CD4-positive, alpha-beta T cell (primary cell): ENCODE data around the gene CCDC9. TPM values are rescaled to one million over a fixed set of nuclear protein-coding genes. Genes with fewer than 3 reads are reported as not detected.

Experiments
- ATAC-seq: fragments of 200-7000 bp; cut with Tn5 transposase; one replicate; pipeline ENCODE4 v1.10.0; 2022; ENCODE audit warnings: mild to moderate bottlenecking; ENCODE audit not compliant: poor library complexity
- CTCF ChIA-PET: fragments of 350-600 bp; sonication (Branson Sonifier 250); formaldehyde crosslinking; loops from one replicate; lab custom pipeline; 2021; ENCODE audit warnings: antibody characterized with exemption, inconsistent platforms; lab: Charles Lee
- POLR2A ChIA-PET: fragments of 350-600 bp; sonication (Branson Sonifier 250); formaldehyde crosslinking; loops from one replicate; lab custom pipeline; 2021; ENCODE audit warnings: antibody characterized with exemption, inconsistent platforms; lab: Charles Lee
- DNase-seq, 14 experiments: peaks; one replicate each; pipeline ENCODE4 v3.0.0-alpha.2; 2013 to 2020; ENCODE audit warnings: mixed read lengths in 2 of 14
- H3K27ac ChIP-seq, 2 donors: one replicate each; pipeline versions ENCODE4 v1.5.1 to v1.7.0; 2013; ENCODE audit warnings: low read length in 2 of 2, low read depth in 1 of 2, mild to moderate bottlenecking in 1 of 2
- H3K27me3 ChIP-seq, 2 experiments: 1 replicate in 1 of 2; 2 replicates in 1 of 2; pipeline versions ENCODE4 v1.6.1 to v1.7.0; 2013; ENCODE audit warnings: low read length in 2 of 2, control low read depth in 1 of 2, mild to moderate bottlenecking in 1 of 2, moderate library complexity in 1 of 2; ENCODE audit not compliant: insufficient read depth in 2 of 2, control insufficient read depth in 1 of 2
- H3K36me3 ChIP-seq: one replicate; pipeline ENCODE4 v1.6.1; 2013; ENCODE audit warnings: low read length, control low read depth; ENCODE audit not compliant: insufficient read depth
- H3K4me1 ChIP-seq: one replicate; pipeline ENCODE4 v1.6.1; 2013; ENCODE audit warnings: low read length, control low read depth; ENCODE audit not compliant: insufficient read depth
- H3K4me3 ChIP-seq: one replicate; pipeline ENCODE4 v1.5.1; 2013; ENCODE audit warnings: mild to moderate bottlenecking, low read length, moderate library complexity
- H3K9me3 ChIP-seq, 2 experiments: 1 replicate in 1 of 2; 2 replicates in 1 of 2; pipeline versions ENCODE4 v1.6.1 to v1.7.0; 2013; ENCODE audit warnings: low read length in 2 of 2, mild to moderate bottlenecking in 2 of 2, control low read depth in 1 of 2, moderate library complexity in 1 of 2; ENCODE audit not compliant: control insufficient read depth in 1 of 2, insufficient read depth in 1 of 2
- H3K27ac Mint-ChIP-seq: one replicate; pipeline ENCODE4 v1.8.0; 2020; ENCODE audit warnings: mixed read lengths
- H3K27me3 Mint-ChIP-seq: one replicate; pipeline ENCODE4 v1.8.0; 2021; ENCODE audit warnings: mixed read lengths
- H3K36me3 Mint-ChIP-seq: one replicate; pipeline ENCODE4 v1.8.0; 2021; ENCODE audit warnings: low read depth, mixed read lengths
- H3K4me1 Mint-ChIP-seq: one replicate; pipeline ENCODE4 v1.8.0; 2021; ENCODE audit warnings: low read depth, mixed read lengths
- H3K4me3 Mint-ChIP-seq: one replicate; pipeline ENCODE4 v1.8.0; 2020; ENCODE audit warnings: mild to moderate bottlenecking, mixed read lengths
- H3K9me3 Mint-ChIP-seq: one replicate; pipeline ENCODE4 v1.8.0; 2020; ENCODE audit warnings: mixed read lengths
- intact Hi-C, 2 experiments: fragments of 100-400 bp; cut with DNase I in 1 of 2; cut with micrococcal nuclease in 1 of 2; formaldehyde crosslinking; loops; one replicate each; pipeline versions ENCODE4 v1.15.1 to v1.9.0; 2023 to 2025; cut with DNase I, micrococcal nuclease
- total RNA-seq, 174 experiments: library from RNA in 2 of 174; stranded (reverse) in 2 of 174; gene quantifications; one replicate each; pipeline ENCODE4 v1.2.3 and lab custom pipeline; 2021 to 2026
- TF ChIP-seq, protein P1 (sequence below): fragments of 200-600 bp; IDR thresholded peaks from one replicate; pipeline ENCODE4 v1.8.0; 2022; ENCODE audit warnings: antibody characterized with exemption, mild to moderate bottlenecking

Gene CCDC9
- total RNA-seq, 2 experiments from 2014 or later, result 68.5 to 74.3 TPM

DNA sequence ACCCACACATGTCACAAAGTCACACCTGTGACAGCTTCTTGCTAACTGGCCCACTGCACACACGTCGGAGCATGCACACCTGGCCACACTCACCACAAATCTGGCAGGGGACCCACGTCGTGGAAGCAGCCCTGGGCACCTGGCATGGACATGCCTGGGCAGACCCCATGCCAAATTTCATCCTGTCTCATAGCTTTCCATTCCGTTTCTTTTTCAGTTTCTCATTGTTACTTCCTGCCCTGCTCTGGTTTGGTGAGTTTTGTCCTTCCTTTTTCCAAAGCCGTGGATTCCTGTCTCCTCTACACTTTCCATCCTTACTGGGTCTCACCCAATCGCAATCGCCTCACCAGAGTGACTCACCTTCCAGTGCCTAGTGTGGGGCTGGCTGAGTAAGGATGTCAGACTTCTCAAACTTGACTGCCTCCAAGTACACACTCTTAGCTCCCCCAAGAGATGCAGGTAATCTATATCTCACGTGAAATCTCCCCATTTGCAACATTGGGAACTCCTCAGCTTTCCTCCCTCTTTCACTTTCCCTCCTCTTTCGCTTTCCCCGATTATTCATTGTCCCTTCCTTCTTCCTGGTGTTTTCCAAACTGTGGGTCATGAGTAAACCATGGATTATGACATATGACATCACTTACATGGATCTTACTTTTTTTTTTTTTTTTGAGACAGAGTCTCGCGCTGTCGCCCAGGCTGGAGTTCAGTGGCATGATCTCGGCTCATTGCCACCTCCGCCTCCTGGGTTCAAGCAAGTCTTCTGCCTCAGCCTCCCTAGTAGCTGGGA lies 23.7 kb upstream of the CCDC9 start:
- ATAC-seq (no peak), DNase-seq (peak in 3 of 14 experiments; percentile 38 to 54 (median 52))
- TF ChIP-seq, protein P1, sequence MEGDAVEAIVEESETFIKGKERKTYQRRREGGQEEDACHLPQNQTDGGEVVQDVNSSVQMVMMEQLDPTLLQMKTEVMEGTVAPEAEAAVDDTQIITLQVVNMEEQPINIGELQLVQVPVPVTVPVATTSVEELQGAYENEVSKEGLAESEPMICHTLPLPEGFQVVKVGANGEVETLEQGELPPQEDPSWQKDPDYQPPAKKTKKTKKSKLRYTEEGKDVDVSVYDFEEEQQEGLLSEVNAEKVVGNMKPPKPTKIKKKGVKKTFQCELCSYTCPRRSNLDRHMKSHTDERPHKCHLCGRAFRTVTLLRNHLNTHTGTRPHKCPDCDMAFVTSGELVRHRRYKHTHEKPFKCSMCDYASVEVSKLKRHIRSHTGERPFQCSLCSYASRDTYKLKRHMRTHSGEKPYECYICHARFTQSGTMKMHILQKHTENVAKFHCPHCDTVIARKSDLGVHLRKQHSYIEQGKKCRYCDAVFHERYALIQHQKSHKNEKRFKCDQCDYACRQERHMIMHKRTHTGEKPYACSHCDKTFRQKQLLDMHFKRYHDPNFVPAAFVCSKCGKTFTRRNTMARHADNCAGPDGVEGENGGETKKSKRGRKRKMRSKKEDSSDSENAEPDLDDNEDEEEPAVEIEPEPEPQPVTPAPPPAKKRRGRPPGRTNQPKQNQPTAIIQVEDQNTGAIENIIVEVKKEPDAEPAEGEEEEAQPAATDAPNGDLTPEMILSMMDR, result no peak
- no peaks in the 10 kb centered on the region for H3K36me3 Mint-ChIP-seq
- no peaks in the 10 kb centered on the region for H3K36me3 ChIP-seq
- ChIA-PET POLR2A (interaction anchor here (0.8 to 1.4 kb wide), 3 partner anchors 12 to 46 kb away, joined by 3 to 9 read pairs (median 6); partner anchors contain the start of gene CCDC9), CTCF (interaction anchor here (1.1 to 2.0 kb wide), 3 partner anchors 12 to 22 kb away, joined by 3 to 19 read pairs (median 4); no protein-coding TSS in a partner anchor)
- peaks cover 43% of the 10 kb centered on the region for H3K4me1 ChIP-seq
- H3K4me3 Mint-ChIP-seq, result peak overlapping the region; percentile 85
- no peaks in the 10 kb centered on the region for H3K27me3 ChIP-seq
- intact Hi-C loops, result loop anchor here in 1 of 2 experiments (10.0 kb wide), 1 partner anchor 518 kb away; the partner anchor contains the start of gene PRKD2
- H3K27ac Mint-ChIP-seq, result peak overlapping the region; percentile 72
- no peak overlapping the region for H3K4me3 ChIP-seq
- H3K27ac ChIP-seq, result no peak overlapping the region
- H3K27me3 Mint-ChIP-seq, result no peaks in the 10 kb centered on the region
- H3K9me3 ChIP-seq, result no peaks in the 10 kb centered on the region
- peaks cover 20% of the 10 kb centered on the region for H3K4me1 Mint-ChIP-seq
- no peaks in the 10 kb centered on the region for H3K9me3 Mint-ChIP-seq

DNA sequence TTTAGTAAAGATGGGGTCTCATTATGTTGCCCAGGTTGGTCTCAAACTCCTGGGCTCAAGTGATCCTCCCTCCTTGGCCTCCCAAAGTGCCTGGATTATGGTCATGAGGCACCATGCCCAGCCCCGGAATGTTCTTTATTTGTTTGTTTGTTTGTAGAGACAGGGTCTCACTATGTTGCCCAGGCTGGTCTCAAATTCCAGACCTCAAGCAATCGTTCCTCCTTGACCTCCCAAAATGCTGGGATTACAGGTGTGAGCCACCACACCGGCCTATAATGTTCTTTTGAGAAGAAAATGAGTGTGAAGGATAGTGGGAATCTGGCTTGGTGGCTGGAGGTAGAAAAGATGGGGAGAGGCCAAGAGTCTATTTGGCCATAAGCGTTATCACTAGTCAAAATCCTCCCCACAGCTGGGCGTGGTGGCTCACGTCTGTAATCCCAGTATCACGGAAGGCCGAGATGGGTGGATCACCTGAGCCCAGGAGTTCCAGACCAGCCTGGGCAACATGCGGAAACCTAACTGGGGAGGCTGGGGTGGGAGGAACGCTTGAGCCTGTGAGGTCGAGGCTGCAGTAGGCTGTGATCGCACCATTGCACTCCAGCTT lies 20.2 kb upstream of the CCDC9 start:
- no peak for DNase-seq
- no peak for ATAC-seq
- no peaks in the 10 kb centered on the region for H3K9me3 ChIP-seq
- CTCF ChIA-PET, result no interaction called here
- Mint-ChIP-seq H3K4me1 (peaks cover 24% of the 10 kb centered on the region), H3K27me3 (no peaks in the 10 kb centered on the region), H3K36me3 (no peaks in the 10 kb centered on the region), H3K9me3 (no peaks in the 10 kb centered on the region), H3K4me3 (peak overlapping the region; percentile 34), H3K27ac (no peak overlapping the region)
- POLR2A ChIA-PET, result no interaction called here
- no peak overlapping the region for H3K4me3 ChIP-seq
- intact Hi-C loops, result loop anchor here in 1 of 2 experiments (10.0 kb wide), 1 partner anchor 521 kb away; the partner anchor contains the start of gene PRKD2
- no peak overlapping the region for H3K27ac ChIP-seq
- TF ChIP-seq, protein P1, result no peak
- no peaks in the 10 kb centered on the region for H3K27me3 ChIP-seq
- peaks cover 38% of the 10 kb centered on the region for H3K4me1 ChIP-seq
- no peaks in the 10 kb centered on the region for H3K36me3 ChIP-seq

DNA sequence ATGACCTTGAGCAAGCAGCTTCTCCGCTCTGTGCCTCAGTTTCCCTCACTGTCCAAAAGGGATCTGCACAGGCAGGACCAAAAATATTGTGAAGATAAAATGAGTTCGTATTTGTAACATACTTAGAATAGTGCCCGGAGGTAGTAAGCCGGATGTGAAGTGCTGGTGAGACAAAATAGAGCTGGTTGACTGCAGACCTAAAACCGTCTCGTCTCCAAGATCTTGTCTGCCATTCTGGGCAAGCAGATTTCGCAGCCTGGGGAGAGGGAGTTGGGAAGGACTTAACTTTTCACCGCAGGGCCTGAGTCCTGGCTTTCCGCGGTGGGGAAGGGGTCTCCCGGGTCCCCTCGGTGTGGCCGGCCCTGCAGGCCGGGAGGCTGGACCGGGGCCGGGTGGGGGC lies 17.2 kb upstream of the CCDC9 start:
- TF ChIP-seq, protein P1, result no peak
- peak overlapping the region; percentile 74 for H3K27ac Mint-ChIP-seq
- ATAC-seq (no peak), DNase-seq (peak in 4 of 14 experiments; percentile 39 to 60 (median 54))
- POLR2A ChIA-PET, result interaction anchor here (0.5 to 3.2 kb wide), 7 partner anchors 13 to 126 kb away, joined by 3 to 32 read pairs (median 6); partner anchors contain the start of genes CCDC9 and ZC3H4
- CTCF ChIA-PET, result interaction anchor here (0.9 to 2.1 kb wide), 5 partner anchors 8 to 53 kb away, joined by 3 to 8 read pairs (median 3); no protein-coding TSS in a partner anchor
- H3K27ac ChIP-seq, result no peak overlapping the region
- no peaks in the 10 kb centered on the region for H3K9me3 ChIP-seq
- peak overlapping the region; percentile 86 for H3K4me3 Mint-ChIP-seq
- H3K9me3 Mint-ChIP-seq, result no peaks in the 10 kb centered on the region
- H3K4me1 ChIP-seq, result peaks cover 50% of the 10 kb centered on the region
- peaks cover 6% of the 10 kb centered on the region for H3K4me1 Mint-ChIP-seq
- intact Hi-C loops, result loop anchor here in 1 of 2 experiments (10.0 kb wide), 1 partner anchor 524 kb away; the partner anchor contains the start of gene PRKD2
- no peaks in the 10 kb centered on the region for H3K36me3 ChIP-seq
- H3K27me3 Mint-ChIP-seq, result no peaks in the 10 kb centered on the region
- H3K4me3 ChIP-seq, result peak overlapping the region; percentile 37
- no peaks in the 10 kb centered on the region for H3K27me3 ChIP-seq
- H3K36me3 Mint-ChIP-seq, result no peaks in the 10 kb centered on the region
